Measurements from ENCODE around the gene SORCS2. TPM values are rescaled to one million over a fixed set of nuclear protein-coding genes. Genes with fewer than 3 reads are reported as not detected.

Gene SORCS2
- total and polyA plus RNA-seq, 2 of the 4 experiments (the other 2 are of a cell fraction) = 0.36 to 0.62 TPM

DNA sequence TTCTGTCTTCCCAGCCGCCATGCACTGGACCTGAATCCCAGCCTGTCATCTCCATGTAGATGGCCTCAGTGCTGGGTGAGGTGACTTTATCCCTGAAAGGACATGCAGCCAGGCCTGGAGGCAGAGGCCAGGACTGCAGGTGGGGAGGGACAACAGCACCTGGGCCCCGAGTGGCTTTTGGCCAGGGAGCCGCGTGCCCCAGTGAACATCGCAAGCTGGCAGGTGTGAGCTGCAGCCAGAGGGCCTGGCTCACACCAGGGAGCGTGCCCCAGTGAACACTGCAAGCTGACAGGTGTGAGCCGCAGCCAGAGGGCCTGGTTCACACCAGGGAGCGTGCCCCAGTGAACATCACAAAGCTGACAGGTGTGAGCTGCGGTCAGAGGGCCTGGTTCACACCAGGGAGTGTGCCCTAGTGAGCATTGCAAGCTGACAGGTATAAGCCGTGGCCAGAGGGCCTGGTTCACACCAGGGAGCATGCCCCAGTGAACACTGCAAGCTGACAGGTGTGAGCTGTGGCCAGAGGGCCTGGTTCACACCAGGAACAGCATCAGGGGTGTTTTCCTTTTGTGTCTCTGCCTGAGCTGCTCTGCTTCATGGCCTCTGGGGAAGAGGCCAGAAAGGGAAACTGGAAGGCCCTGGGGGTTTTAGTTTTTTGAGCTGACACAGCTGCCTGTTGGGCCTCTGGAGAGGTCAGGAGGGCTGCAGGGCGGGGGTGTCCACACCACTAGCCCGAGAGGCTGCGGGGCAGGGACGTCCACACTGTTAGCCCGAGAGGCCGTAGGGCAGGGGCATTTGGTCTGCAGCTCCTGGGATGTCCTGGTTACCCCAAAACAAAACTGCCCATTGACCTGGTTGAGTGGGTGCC is 265.1 kb downstream of the SORCS2 start:
- Histone ChIP-seq H3K14ac (replicated peaks; ENCODE audit: low read depth, low read length) (no peak overlapping the region), H3K9ac (ENCODE audit: low read depth, low read length) (no peak overlapping the region), H2AK9ac (replicated peaks; ENCODE audit: low read depth, low read length, poor library complexity) (no peak overlapping the region), H2BK5ac (ENCODE audit: low read depth, low read length, poor library complexity, severe bottlenecking) (no peak overlapping the region), H3K4me3 (ENCODE audit: insufficient read depth, low read depth, low read length) (no peak overlapping the region), H3K23ac (ENCODE audit: low read depth, low read length) (no peak overlapping the region), H3K56ac (ENCODE audit: extremely low read depth, insufficient read depth, low read length) (no peak overlapping the region), H3K9me1 (ENCODE audit: insufficient read depth, low read length) (no peaks in the 10 kb centered on the region), H4K20me1 (ENCODE audit: insufficient read depth, low read length) (no peaks in the 10 kb centered on the region), H3K4ac (ENCODE audit: low read depth, low read length) (no peak overlapping the region), H3K4me2 (ENCODE audit: low read depth, low read length) (no peak overlapping the region), H3K27me3 (ENCODE audit: control insufficient read depth, insufficient read depth, low read length) (peaks cover 18% of the 10 kb centered on the region), H3K79me1 (ENCODE audit: low read depth in 1 of 2, low read length in 2 of 2) (no peaks in the 10 kb centered on the region), H2AK5ac (ENCODE audit: low read depth, low read length) (no peak overlapping the region), H3K4me1 (ENCODE audit: control insufficient read depth, insufficient read depth, low read length) (no peaks in the 10 kb centered on the region), H2BK20ac (ENCODE audit: low read depth, low read length) (no peak overlapping the region), H2BK120ac (ENCODE audit: low read depth, low read length) (no peak overlapping the region), H3K36me3 (ENCODE audit: control insufficient read depth, insufficient read depth, low read length) (no peaks in the 10 kb centered on the region), H3K9me3 (ENCODE audit: control insufficient read depth, insufficient read depth, low read length) (no peaks in the 10 kb centered on the region), H2BK15ac (ENCODE audit: low read depth, low read length) (no peak overlapping the region), H4K91ac (ENCODE audit: insufficient read depth, low read depth, low read length) (no peak overlapping the region), H4K8ac (ENCODE audit: low read depth in 2 of 2, low read length in 2 of 2) (no peak overlapping the region), H2AFZ (replicated peaks; ENCODE audit: low read length, poor library complexity) (no peak overlapping the region), H3K27ac (ENCODE audit: insufficient read depth, low read length) (no peak overlapping the region), H3K18ac (ENCODE audit: low read depth, low read length) (no peak overlapping the region), H4K5ac (ENCODE audit: low read depth, low read length) (no peak overlapping the region)
- TF ChIP-seq FOS (IDR thresholded peaks at IDR 0.05; ENCODE audit: low read depth, low read length) (no peak), MAFK (IDR thresholded peaks at IDR 0.05; ENCODE audit: low read depth, low read length) (no peak), RCOR1 (IDR thresholded peaks at IDR 0.05; ENCODE audit: insufficient replicate concordance, low read length) (no peak), CEBPB (IDR thresholded peaks at IDR 0.05; ENCODE audit: low read depth, low read length) (no peak), ELK1 (IDR thresholded peaks at IDR 0.05; ENCODE audit: borderline replicate concordance, low read depth, low read length) (no peak), RFX5 (IDR thresholded peaks at IDR 0.05; ENCODE audit: low read depth, low read length) (no peak), RAD21 (IDR thresholded peaks at IDR 0.05; ENCODE audit: low read length) (no peak), MAZ (IDR thresholded peaks at IDR 0.05; ENCODE audit: borderline replicate concordance, low read depth, low read length) (no peak), POLR2A (IDR thresholded peaks at IDR 0.05; ENCODE audit: low read depth, low read length) (no peak), BHLHE40 (IDR thresholded peaks at IDR 0.05; ENCODE audit: low read depth, low read length) (no peak)
- TF ChIP-seq, protein P1, sequence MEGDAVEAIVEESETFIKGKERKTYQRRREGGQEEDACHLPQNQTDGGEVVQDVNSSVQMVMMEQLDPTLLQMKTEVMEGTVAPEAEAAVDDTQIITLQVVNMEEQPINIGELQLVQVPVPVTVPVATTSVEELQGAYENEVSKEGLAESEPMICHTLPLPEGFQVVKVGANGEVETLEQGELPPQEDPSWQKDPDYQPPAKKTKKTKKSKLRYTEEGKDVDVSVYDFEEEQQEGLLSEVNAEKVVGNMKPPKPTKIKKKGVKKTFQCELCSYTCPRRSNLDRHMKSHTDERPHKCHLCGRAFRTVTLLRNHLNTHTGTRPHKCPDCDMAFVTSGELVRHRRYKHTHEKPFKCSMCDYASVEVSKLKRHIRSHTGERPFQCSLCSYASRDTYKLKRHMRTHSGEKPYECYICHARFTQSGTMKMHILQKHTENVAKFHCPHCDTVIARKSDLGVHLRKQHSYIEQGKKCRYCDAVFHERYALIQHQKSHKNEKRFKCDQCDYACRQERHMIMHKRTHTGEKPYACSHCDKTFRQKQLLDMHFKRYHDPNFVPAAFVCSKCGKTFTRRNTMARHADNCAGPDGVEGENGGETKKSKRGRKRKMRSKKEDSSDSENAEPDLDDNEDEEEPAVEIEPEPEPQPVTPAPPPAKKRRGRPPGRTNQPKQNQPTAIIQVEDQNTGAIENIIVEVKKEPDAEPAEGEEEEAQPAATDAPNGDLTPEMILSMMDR (conservative IDR thresholded peaks at IDR 0.05; ENCODE audit: low read depth, low read length) = no peak
- TF ChIP-seq, protein P2, sequence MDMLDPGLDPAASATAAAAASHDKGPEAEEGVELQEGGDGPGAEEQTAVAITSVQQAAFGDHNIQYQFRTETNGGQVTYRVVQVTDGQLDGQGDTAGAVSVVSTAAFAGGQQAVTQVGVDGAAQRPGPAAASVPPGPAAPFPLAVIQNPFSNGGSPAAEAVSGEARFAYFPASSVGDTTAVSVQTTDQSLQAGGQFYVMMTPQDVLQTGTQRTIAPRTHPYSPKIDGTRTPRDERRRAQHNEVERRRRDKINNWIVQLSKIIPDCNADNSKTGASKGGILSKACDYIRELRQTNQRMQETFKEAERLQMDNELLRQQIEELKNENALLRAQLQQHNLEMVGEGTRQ (IDR thresholded peaks at IDR 0.05; ENCODE audit: low read depth, low read length) = no peak
- dilution Hi-C loops (cut with HindIII; ENCODE audit: low sequenced_read_pairs, unreplicated experiment) (no loop called here), in situ Hi-C loops (cut with MboI; ENCODE audit: low sequenced_read_pairs) (no loop called here), intact Hi-C loops (cut with micrococcal nuclease) (no loop called here)
- ATAC-seq (ENCODE audit: low read depth) (no peak), DNase-seq (no peak)
- no TSS peak for BruUV-seq (replicated peaks)
- POLR2A ChIA-PET (ENCODE audit: unreplicated experiment) = no interaction called here
- CTCF ChIA-PET = no interaction called here
- WGBS, 2 experiments (ENCODE audit: extremely low coverage in 2 of 2, insufficient read length in 1 of 2) = 65% methylated on average over 7 of the region's 16 CpGs; no CpG with 5 or more reads in 1 of the 2 experiments
